NCI-H1694 treated with DMSO at 0.1 percent for 48 hours (cell line): Measurements from ENCODE around the gene MUSTN1.

Experiments used
- DNase-seq: peaks from one replicate; lab custom pipeline; 2025; lab: John Stamatoyannopoulos, UW

MUSTN1 gene

GRCh38 chr3:52801839-52802238 lies 33.0 kb downstream of the MUSTN1 start:
- no peak for DNase-seq

GRCh38 chr3:52800079-52800478 lies 34.7 kb downstream of the MUSTN1 start:
- DNase-seq, result no peak

GRCh38 chr3:52798978-52799476 lies 35.8 kb downstream of the MUSTN1 start:
- peak; percentile 0 for DNase-seq

- DNase-seq, result no peak
Observed at GRCh38 chr3:52798376-52798977, 36.3 kb downstream of the MUSTN1 start.

DNA sequence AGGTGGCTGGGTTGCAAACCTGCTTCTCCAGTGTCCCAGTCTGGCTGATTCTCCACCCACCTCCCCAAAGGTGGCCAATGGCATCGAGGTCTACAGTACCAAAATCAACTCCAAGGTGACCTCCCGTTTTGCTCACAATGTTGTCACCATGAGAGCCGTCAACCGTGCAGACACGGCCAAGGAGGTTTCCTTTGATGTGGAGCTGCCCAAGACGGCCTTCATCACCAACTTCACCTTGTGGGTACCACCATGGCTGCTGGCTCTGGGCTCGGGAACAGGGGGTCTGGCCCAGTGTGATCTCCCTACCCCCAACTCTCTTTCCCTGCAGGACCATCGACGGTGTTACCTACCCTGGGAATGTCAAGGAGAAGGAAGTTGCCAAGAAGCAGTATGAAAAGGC lies 38.4 kb downstream of the MUSTN1 start:
- DNase-seq, result no peak

- DNase-seq, result no peak
Observed at GRCh38 chr3:52795298-52795900, 39.4 kb downstream of the MUSTN1 start.

GRCh38 chr3:52794612-52795099 lies 40.2 kb downstream of the MUSTN1 start, which contains the start of gene ITIH3:
Gene ITIH3, plus strand, starts transcription at chr3:52794796. Its CDS starts 8 bp downstream, at chr3:52794804.
- DNase-seq, result no peak

- DNase-seq, result no peak
Observed at GRCh38 chr3:52793702-52794611, 40.9 kb downstream of the MUSTN1 start.

DNA sequence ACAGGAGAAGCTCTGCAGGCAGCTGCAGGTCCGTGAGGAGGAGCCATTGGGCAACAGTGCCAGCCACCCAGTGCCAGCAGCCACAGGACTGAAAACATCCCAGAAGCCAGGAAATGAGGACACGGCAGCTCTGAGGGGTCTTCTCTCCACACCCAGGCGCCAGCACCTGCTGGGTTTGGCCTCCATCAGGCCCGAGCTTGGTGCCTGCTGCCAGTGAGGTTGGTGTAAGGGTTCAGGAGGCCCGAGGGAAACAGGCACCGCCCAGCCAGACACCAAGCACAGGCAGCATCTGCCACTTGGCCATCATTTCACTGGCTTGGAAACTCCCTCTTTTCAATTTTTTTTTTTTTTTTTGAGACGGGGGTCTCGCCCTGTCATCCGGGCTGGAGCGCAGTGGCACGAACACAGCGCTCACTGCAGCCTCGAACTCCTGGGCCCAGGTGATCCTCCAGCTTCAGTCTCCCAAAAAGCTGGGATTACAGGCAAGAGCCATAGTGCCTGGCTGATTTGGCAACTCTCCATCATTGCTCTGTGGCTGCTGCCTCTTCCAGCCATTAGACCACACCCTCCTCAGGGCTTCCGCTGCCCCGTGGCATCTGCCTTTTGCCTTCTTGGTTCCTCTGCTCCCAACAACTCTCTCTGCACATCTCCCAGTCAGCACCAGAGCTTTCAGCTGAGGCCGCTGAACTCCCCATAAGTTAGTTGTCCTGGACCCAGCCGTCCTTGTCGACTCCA lies 41.7 kb downstream of the MUSTN1 start:
- peak; percentile 52 for DNase-seq

GRCh38 chr3:52792413-52792812 lies 42.4 kb downstream of the MUSTN1 start:
- DNase-seq, result no peak

DNA sequence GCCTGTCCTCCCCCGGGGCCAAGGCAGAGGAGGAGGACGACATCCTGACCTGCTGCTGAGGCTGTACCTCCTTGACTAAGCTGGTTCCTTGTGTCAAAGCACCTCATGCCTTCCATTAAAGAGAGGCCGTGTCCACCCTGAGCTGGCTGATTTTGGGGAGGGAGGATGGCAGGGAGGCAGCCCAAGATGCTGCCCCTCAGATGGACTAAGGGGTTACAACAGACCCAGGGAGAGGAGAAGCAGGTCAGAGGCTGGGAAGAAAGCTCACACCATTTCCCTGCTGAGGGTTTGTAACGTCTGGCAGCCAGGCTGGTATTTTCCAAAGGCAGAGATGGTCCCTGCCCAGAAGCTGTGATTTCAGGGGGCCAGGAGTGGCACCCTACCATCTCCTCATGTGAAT lies 42.9 kb downstream of the MUSTN1 start:
- no peak for DNase-seq

GRCh38 chr3:52791366-52791765 lies 43.5 kb downstream of the MUSTN1 start:
- DNase-seq, result no peak

DNA sequence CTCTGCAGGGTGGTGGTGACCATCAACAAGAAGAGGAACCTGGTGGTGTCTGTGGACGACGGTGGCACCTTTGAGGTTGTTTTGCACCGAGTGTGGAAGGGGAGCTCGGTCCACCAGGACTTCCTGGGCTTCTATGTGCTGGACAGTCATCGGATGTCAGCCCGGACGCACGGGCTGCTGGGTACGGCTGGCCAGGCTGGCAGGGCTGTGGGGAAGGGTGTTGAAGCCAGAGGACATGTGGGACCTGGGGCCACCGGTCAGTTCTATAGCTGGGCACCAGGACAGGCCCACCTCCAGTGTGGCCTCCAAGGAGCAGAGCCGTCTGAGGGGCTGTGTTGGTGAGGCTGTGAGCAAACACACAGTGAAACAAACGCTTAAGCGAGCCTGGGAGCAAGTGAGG lies 44.1 kb downstream of the MUSTN1 start:
- no peak for DNase-seq

GRCh38 chr3:52790337-52790736 lies 44.5 kb downstream of the MUSTN1 start:
- DNase-seq, result no peak

DNA sequence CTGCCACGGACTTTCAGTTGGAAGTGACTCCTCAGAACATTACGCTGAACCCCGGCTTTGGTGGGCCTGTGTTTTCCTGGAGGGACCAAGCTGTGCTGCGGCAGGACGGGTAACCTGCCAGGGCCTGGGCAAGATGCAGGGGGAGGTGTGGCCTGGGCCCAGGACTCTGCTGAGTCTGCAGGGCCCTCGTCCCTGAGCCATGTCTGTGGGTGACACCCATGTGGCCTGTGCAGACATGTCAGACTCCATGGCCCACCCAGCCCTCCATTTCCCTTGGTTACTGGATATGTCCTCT lies 45.1 kb downstream of the MUSTN1 start:
- no peak for DNase-seq

GRCh38 chr3:52788890-52789745 lies 45.7 kb downstream of the MUSTN1 start:
- no peak for DNase-seq

- DNase-seq, result no peak
Observed at GRCh38 chr3:52787672-52788625, 46.9 kb downstream of the MUSTN1 start.

DNA sequence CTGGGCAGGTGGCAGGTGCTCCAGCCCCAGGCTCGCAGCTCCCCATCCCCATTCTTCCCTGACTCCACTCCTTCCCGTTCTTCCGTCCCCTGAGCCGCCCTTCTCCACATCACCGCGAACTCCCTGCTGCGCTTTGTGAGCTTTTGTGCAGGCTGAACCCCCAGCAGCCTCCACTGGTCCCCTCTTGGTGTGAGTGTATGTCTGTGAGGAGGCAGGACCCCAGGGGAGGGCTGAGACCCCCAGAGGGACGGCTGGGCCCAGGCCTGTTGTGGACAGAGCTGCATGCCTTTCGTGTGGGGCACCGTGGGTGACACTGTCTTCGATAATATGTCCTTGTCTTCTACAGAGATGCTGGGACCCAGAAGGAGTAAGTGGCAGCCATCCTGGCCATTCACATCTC lies 47.6 kb downstream of the MUSTN1 start:
- DNase-seq, result no peak

DNA sequence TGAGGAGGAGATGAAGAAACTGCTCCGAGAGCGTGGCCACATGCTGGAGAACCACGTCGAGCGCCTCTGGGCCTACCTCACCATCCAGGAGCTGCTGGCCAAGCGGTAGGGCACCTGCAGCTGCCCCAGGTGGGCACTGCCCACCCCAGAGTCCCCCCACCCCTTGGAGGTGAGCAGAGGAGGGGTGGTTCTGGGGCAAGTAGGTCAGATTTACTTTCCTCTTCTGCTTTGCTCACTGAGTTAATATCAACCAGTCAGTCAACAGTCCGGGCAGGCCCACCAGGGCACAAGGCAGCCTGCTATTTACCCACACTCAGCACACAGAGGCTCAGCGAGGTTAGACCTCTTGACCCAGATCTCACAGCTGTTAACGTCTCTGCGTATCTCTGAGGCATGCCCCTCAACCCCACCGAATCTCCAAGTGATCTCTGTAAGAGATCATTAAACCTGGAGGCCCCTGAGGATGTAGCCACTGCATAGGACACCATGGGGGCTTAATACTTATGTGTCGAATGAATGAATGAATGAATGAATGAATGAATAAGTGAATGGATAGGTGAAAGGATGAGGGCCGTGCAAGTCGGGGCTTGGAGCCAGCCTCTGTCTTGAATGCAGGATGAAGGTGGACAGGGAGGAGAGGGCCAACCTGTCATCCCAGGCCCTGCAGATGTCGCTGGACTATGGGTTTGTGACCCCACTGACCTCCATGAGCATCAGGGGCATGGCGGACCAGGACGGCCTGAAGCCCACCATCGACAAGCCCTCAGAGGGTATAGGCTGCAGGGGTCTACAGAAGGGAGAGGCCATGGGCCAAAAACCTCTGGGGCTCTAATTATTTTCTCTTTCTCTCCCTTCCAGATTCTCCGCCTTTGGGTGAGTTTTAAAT lies 48.2 kb downstream of the MUSTN1 start:
- no peak for DNase-seq
